ENCODE data around the gene INHBC. TPM values are rescaled to one million over a fixed set of nuclear protein-coding genes. Genes with fewer than 3 reads are reported as not detected.
"Not testable (repeated sequence)": the region's sequence is repeated elsewhere in the genome, so short reads cannot be mapped to it uniquely, and the experiment has no call there.

INHBC gene
- total RNA-seq, 1 experiment from 2014 or later, result 0.11 TPM

DNA sequence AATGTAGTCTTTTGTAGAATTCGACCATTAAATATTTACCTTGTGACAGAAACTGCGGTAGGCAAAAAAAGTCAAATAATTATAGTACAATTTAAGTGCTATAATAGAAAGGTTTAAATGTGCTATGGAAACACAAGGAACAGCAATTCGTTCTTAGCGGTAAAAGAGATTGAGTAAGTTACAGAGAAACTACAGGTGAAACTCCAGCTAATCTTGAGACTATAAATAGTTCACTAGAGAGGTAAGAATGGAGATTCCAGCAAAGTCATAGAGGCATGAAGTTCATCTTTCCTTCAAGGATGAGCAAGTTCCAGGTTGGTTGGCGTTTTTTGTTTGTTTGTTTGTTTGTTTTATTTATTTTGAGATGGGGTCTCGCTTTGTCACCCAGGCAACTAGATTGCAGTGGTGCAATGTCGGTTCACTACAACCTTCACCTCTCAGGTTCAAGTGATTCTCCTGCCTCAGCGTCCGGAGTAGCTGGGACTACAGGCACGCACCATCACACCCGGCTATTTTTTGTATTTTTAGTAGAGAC lies 2.9 kb upstream of the INHBC start:
- peak overlapping the region; percentile 76 for H3K4me3 ChIP-seq (ENCODE audit: low read length)
- peak overlapping the region; percentile 84 for H3K4me2 ChIP-seq (ENCODE audit: low read depth, low read length, poor library complexity, severe bottlenecking)
- peaks cover 20% of the 10 kb centered on the region for H3K4me1 ChIP-seq (ENCODE audit: low read length)
- no peaks in the 10 kb centered on the region for H3K36me3 ChIP-seq (ENCODE audit: insufficient read depth, low read length)
- peak overlapping the region; percentile 83 for H3K9ac ChIP-seq (ENCODE audit: low read length)
- H2AFZ ChIP-seq (ENCODE audit: low read length), result no peak overlapping the region
- no peaks in the 10 kb centered on the region for H3K9me3 ChIP-seq (ENCODE audit: low read length)
- H3K9me2 ChIP-seq (replicated peaks; ENCODE audit: insufficient read depth, low read length), result no peaks in the 10 kb centered on the region
- H3K27me3 ChIP-seq (ENCODE audit: low read length), result no peaks in the 10 kb centered on the region
- peaks cover 28% of the 10 kb centered on the region for H3K79me2 ChIP-seq (ENCODE audit: low read length)
- H3K27ac ChIP-seq (ENCODE audit: low read length), result peak overlapping the region; percentile 79; the same call in 1 of the 2 replicates
- DNase-seq, result no peak
- H4K20me1 ChIP-seq (ENCODE audit: insufficient read depth, low read depth, low read length), result no peaks in the 10 kb centered on the region

GRCh38 chr12:57433370-57433769 lies 1.2 kb upstream of the INHBC start:
- no peaks in the 10 kb centered on the region for H3K27me3 ChIP-seq (ENCODE audit: low read length)
- H3K4me2 ChIP-seq (ENCODE audit: low read depth, low read length, poor library complexity, severe bottlenecking), result no peak overlapping the region
- no peaks in the 10 kb centered on the region for H3K36me3 ChIP-seq (ENCODE audit: insufficient read depth, low read length)
- H4K20me1 ChIP-seq (ENCODE audit: insufficient read depth, low read depth, low read length), result no peaks in the 10 kb centered on the region
- no peak overlapping the region for H3K27ac ChIP-seq (ENCODE audit: low read length)
- H3K4me3 ChIP-seq (ENCODE audit: low read length), result no peak overlapping the region
- no peak for DNase-seq
- H2AFZ ChIP-seq (ENCODE audit: low read length), result no peak overlapping the region
- H3K4me1 ChIP-seq (ENCODE audit: low read length), result peaks cover 20% of the 10 kb centered on the region
- no peak overlapping the region for H3K9ac ChIP-seq (ENCODE audit: low read length)
- H3K9me3 ChIP-seq (ENCODE audit: low read length), result no peaks in the 10 kb centered on the region
- H3K79me2 ChIP-seq (ENCODE audit: low read length), result peaks cover 18% of the 10 kb centered on the region
- no peaks in the 10 kb centered on the region for H3K9me2 ChIP-seq (replicated peaks; ENCODE audit: insufficient read depth, low read length)

- H3K79me2 ChIP-seq (ENCODE audit: low read length), result peaks cover under 1% of the 10 kb centered on the region; the same call in 1 of the 2 replicates
- peaks cover 8% of the 10 kb centered on the region for H3K4me1 ChIP-seq (ENCODE audit: low read length)
- H3K27ac ChIP-seq (ENCODE audit: low read length), result no peak overlapping the region
- no peak overlapping the region for H2AFZ ChIP-seq (ENCODE audit: low read length)
- no peak overlapping the region for H3K4me2 ChIP-seq (ENCODE audit: low read depth, low read length, poor library complexity, severe bottlenecking)
- H3K9ac ChIP-seq (ENCODE audit: low read length), result no peak overlapping the region
- no peak overlapping the region for H3K4me3 ChIP-seq (ENCODE audit: low read length)
- H3K9me2 ChIP-seq (replicated peaks; ENCODE audit: insufficient read depth, low read length), result no peaks in the 10 kb centered on the region
- H3K9me3 ChIP-seq (ENCODE audit: low read length), result no peaks in the 10 kb centered on the region
- H4K20me1 ChIP-seq (ENCODE audit: insufficient read depth, low read depth, low read length), result no peaks in the 10 kb centered on the region
- H3K27me3 ChIP-seq (ENCODE audit: low read length), result peaks cover 4% of the 10 kb centered on the region; the same call in 1 of the 2 replicates
- no peaks in the 10 kb centered on the region for H3K36me3 ChIP-seq (ENCODE audit: insufficient read depth, low read length)
- no peak for DNase-seq
Observed at GRCh38 chr12:57435293-57435692, 709 bp downstream of the INHBC start.

DNA sequence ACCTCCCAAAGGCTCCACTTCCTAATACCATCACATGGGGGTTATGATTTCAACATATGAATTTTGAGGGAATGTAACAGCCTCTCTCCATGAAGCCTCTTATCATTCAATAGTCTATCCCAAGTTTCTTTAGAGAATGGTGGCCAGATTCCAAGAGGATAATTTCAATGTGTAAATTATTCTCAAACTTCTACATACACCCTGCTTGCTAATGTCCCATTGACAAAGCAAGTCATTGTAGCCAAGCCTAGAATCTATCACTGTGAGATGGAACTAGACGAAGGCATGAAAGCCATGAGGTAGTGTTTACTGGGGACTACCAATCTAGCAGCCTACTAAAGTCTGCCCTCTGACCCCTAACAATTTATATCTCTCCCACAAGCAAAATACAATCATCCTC lies 3.8 kb downstream of the INHBC start:
- Histone ChIP-seq H3K4me1 (ENCODE audit: low read length) (no peaks in the 10 kb centered on the region), H3K9ac (ENCODE audit: low read length) (no peak overlapping the region), H3K79me2 (ENCODE audit: low read length) (no peaks in the 10 kb centered on the region), H3K36me3 (ENCODE audit: insufficient read depth, low read length) (no peaks in the 10 kb centered on the region), H3K9me3 (ENCODE audit: low read length) (no peaks in the 10 kb centered on the region), H3K27ac (ENCODE audit: low read length) (no peak overlapping the region), H2AFZ (ENCODE audit: low read length) (no peak overlapping the region), H3K9me2 (replicated peaks; ENCODE audit: insufficient read depth, low read length) (no peaks in the 10 kb centered on the region), H3K4me3 (ENCODE audit: low read length) (no peak overlapping the region), H3K4me2 (ENCODE audit: low read depth, low read length, poor library complexity, severe bottlenecking) (no peak overlapping the region), H4K20me1 (ENCODE audit: insufficient read depth, low read depth, low read length) (no peaks in the 10 kb centered on the region), H3K27me3 (ENCODE audit: low read length) (peaks cover 4% of the 10 kb centered on the region; the same call in 1 of the 2 replicates)
- DNase-seq, result no peak

- H3K9me2 ChIP-seq (replicated peaks; ENCODE audit: insufficient read depth, low read length), result no peaks in the 10 kb centered on the region
- H3K27ac ChIP-seq (ENCODE audit: low read length), result no peak overlapping the region
- H3K79me2 ChIP-seq (ENCODE audit: low read length), result no peaks in the 10 kb centered on the region
- H4K20me1 ChIP-seq (ENCODE audit: insufficient read depth, low read depth, low read length), result no peaks in the 10 kb centered on the region
- no peak overlapping the region for H3K9ac ChIP-seq (ENCODE audit: low read length)
- no peak overlapping the region for H3K4me3 ChIP-seq (ENCODE audit: low read length)
- H3K4me2 ChIP-seq (ENCODE audit: low read depth, low read length, poor library complexity, severe bottlenecking), result no peak overlapping the region
- no peaks in the 10 kb centered on the region for H3K36me3 ChIP-seq (ENCODE audit: insufficient read depth, low read length)
- H3K9me3 ChIP-seq (ENCODE audit: low read length), result no peaks in the 10 kb centered on the region
- H3K27me3 ChIP-seq (ENCODE audit: low read length), result peaks cover 4% of the 10 kb centered on the region; the same call in 1 of the 2 replicates
- H3K4me1 ChIP-seq (ENCODE audit: low read length), result no peaks in the 10 kb centered on the region
- H2AFZ ChIP-seq (ENCODE audit: low read length), result no peak overlapping the region
- DNase-seq, result no peak
Observed at GRCh38 chr12:57439762-57440266, 5.2 kb downstream of the INHBC start.

DNA sequence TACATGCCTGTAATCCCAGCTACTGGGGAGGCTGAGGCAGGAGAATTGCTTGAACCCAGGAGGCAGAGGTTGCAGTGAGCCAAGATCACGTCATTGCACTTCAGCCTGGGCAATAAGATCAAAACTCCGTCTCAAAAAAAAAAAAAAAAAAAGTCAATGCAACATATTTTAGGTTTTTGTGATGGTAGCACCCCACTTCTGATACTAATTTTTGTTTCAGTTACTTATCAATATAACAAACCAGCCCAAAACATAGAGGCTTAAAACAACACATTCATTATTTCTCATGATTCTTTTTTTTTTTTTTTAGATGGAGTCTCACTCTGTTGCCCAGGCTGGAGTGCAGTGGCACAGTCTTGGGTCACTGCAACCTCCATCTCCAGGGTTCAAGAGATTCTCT lies 6.8 kb downstream of the INHBC start:
- not testable (repeated sequence) for H3K4me2 ChIP-seq (ENCODE audit: low read depth, low read length, poor library complexity, severe bottlenecking); H3K4me1 ChIP-seq (ENCODE audit: low read length); H2AFZ ChIP-seq (ENCODE audit: low read length); H3K79me2 ChIP-seq (ENCODE audit: low read length); H3K36me3 ChIP-seq (ENCODE audit: insufficient read depth, low read length); H3K9ac ChIP-seq (ENCODE audit: low read length); H3K27ac ChIP-seq (ENCODE audit: low read length); H3K4me3 ChIP-seq (ENCODE audit: low read length); H3K9me2 ChIP-seq (replicated peaks; ENCODE audit: insufficient read depth, low read length); H3K9me3 ChIP-seq (ENCODE audit: low read length); H4K20me1 ChIP-seq (ENCODE audit: insufficient read depth, low read depth, low read length); H3K27me3 ChIP-seq (ENCODE audit: low read length)
- DNase-seq, result peak; percentile 30

DNA sequence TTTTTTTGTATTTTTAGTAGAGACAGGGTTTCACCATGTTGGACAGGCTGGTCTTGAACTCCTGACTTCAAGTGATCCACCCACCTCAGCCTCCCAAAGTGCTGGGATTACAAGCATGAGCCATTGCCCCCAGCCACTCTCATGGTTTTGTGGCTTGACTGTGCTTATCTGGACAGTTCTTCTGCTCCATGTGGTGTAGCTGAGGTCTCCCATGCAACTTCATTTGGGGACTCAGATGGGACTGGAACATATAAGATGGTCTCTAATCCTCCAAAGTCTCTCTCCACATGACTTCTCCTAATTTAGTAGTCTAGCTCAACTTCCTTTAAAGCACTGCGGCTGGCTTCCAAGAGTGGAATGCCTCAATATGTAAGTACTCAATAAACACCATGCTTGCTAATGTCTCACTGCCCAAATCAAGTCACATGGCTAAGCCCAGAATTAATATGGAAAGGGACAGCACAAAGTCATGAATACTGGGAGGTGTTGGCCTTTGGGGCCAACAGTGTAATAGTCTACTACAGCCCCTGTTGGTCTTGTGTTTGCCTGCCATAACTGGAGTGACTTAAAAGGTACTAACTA lies 7.4 kb downstream of the INHBC start:
- Histone ChIP-seq H3K4me1 (ENCODE audit: low read length) (no peaks in the 10 kb centered on the region), H3K27me3 (ENCODE audit: low read length) (peaks cover 4% of the 10 kb centered on the region; the same call in 1 of the 2 replicates), H3K27ac (ENCODE audit: low read length) (no peak overlapping the region), H3K4me2 (ENCODE audit: low read depth, low read length, poor library complexity, severe bottlenecking) (no peak overlapping the region), H3K9me3 (ENCODE audit: low read length) (no peaks in the 10 kb centered on the region), H3K36me3 (ENCODE audit: insufficient read depth, low read length) (no peaks in the 10 kb centered on the region), H4K20me1 (ENCODE audit: insufficient read depth, low read depth, low read length) (no peaks in the 10 kb centered on the region), H3K9me2 (replicated peaks; ENCODE audit: insufficient read depth, low read length) (no peaks in the 10 kb centered on the region), H3K9ac (ENCODE audit: low read length) (no peak overlapping the region), H3K4me3 (ENCODE audit: low read length) (no peak overlapping the region), H3K79me2 (ENCODE audit: low read length) (no peaks in the 10 kb centered on the region), H2AFZ (ENCODE audit: low read length) (no peak overlapping the region)
- peak; percentile 25 for DNase-seq

DNA sequence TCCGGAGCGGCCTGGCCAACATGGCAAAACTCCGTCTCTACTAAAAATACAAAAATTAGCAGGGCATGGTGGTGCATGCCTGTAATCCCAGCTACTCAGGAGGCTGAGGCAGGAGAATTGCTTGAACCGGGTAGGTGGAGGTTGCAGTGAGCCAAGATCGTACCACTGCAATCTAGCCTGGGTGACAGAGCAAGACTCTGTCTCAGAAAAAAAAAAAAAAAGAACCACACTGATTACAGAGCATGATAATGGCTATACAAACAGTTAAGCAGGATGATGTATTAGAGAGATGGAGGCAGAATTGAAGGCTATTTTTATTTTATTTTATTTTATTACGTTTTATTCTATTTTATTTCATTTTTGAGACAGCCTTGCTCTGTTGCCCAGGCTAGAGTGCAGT lies 9.8 kb downstream of the INHBC start:
- not testable (repeated sequence) for H3K9me3 ChIP-seq (ENCODE audit: low read length); H3K27me3 ChIP-seq (ENCODE audit: low read length); H3K4me2 ChIP-seq (ENCODE audit: low read depth, low read length, poor library complexity, severe bottlenecking); H3K9me2 ChIP-seq (replicated peaks; ENCODE audit: insufficient read depth, low read length); H3K36me3 ChIP-seq (ENCODE audit: insufficient read depth, low read length); H3K79me2 ChIP-seq (ENCODE audit: low read length); DNase-seq; H3K27ac ChIP-seq (ENCODE audit: low read length); H3K4me1 ChIP-seq (ENCODE audit: low read length); H2AFZ ChIP-seq (ENCODE audit: low read length); H3K9ac ChIP-seq (ENCODE audit: low read length); H4K20me1 ChIP-seq (ENCODE audit: insufficient read depth, low read depth, low read length); H3K4me3 ChIP-seq (ENCODE audit: low read length)
